HFF-Myc (cell line): ENCODE results near the gene LOC128125822.

ENCODE experiments used
- DNase-seq: peaks from one replicate; pipeline ENCODE4 v3.0.0-alpha.2; 2011; ENCODE audit warnings: low read depth; ENCODE audit errors: extremely low read depth
- H3K4me3 ChIP-seq: replicated peaks from 2 replicates; pipeline ENCODE4 v1.5.1; 2011; ENCODE audit warnings: low read depth, mild to moderate bottlenecking, control low read depth, low read length
- CTCF ChIP-seq: IDR thresholded peaks from 2 replicates; pipeline ENCODE4 v1.5.1; 2012; ENCODE audit warnings: mild to moderate bottlenecking, low read depth, low read length, control low read depth; ENCODE audit errors: missing control alignments

LOC128125822 gene

DNA sequence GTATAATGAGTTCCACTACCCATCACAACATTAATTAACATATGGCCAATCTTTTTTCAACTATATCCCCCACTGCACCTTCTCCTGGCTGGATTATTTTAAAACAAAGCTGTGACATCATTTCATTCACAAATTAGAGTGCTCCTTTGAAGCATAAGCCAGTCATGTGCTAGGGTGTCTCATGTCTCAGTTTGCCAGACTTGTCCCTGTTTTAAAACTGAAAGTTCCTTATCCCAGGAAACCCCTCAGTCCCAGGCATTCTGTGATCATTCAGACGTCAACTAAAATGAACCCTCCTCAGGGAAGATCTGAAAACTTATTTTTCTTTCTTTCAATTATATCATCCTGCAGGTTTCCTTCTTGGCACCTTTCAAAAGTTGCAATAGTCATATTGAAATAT, 29.3 kb upstream of the LOC128125822 start:
- H3K4me3 ChIP-seq: no peak overlapping the region
- TF ChIP-seq CTCF: no peak
- no peak for DNase-seq

- TF ChIP-seq CTCF: no peak
- no peak overlapping the region for H3K4me3 ChIP-seq
- DNase-seq: no peak
Measured at GRCh38 chr6:63543982-63544381, 28.3 kb upstream of the LOC128125822 start.

DNA sequence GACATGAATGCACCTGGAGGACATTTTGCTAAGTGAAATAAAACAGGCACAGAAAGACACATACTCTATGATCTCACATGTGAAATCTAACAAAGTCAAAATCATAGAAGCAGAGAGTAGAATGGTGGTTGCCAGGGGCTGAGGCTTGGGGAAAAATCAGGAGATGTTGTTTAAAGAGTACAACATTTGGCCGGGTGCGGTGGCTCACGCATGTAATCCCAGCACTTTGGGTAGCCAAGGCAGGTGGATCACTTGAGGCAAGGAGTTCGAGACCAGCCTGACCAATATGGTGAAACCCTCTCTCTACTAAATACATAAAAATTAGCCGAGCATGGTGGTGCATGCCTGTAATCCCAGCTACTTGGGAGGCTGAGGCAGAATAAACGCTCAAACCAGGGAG, 26.0 kb upstream of the LOC128125822 start:
- DNase-seq: no peak
- H3K4me3 ChIP-seq: no peak overlapping the region
- no peak for TF ChIP-seq CTCF

GRCh38 chr6:63546697-63547096, 25.6 kb upstream of the LOC128125822 start:
- no peak for TF ChIP-seq CTCF
- no peak overlapping the region for H3K4me3 ChIP-seq

GRCh38 chr6:63549076-63549475, 23.2 kb upstream of the LOC128125822 start:
- no peak for DNase-seq
- no peak for TF ChIP-seq CTCF

More at GRCh38 chr6:63546697-63547096, 25.6 kb upstream of the LOC128125822 start:
- DNase-seq: no peak

DNA sequence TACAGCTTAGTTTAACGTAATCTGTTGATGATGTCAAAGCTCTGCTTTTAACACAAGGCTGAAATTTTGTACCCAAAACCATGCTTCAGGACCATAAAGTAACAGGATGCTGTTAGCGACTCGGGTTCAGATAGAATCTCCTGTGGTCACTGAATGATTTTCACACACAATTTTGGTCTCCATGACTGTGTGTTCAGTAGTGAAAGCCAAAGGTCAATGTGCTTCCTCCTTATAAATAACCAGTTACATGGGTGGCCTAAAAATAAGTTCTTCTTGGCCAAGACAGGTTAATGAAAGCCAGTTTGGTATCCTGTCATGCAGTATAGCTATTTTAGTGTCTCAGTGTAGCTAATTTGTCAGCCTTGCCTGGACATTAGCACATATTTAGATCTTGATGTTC, 19.1 kb upstream of the LOC128125822 start:
- H3K4me3 ChIP-seq: no peak overlapping the region
- no peak for TF ChIP-seq CTCF
- DNase-seq: no peak

More at GRCh38 chr6:63549076-63549475, 23.2 kb upstream of the LOC128125822 start:
- no peak overlapping the region for H3K4me3 ChIP-seq

DNA sequence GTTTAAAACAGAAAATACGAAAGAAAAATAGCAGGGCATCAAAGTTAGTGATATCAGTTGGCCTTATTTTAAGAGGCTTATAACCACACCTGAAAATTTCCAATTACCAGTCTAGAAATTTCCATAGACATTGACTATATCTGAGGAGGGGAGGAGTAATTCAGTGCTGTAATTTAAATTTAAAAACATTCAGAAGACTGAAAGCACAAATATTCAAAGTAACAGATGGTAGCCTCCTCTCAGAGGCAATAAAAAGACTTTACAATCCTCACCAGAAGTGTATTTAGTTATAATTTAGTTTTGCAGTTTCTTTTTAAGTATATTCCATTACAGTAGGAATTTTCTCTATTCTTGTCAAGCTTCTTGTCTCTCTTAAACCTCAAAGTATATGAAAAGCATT, 18.4 kb upstream of the LOC128125822 start:
- no peak overlapping the region for H3K4me3 ChIP-seq
- no peak for DNase-seq
- TF ChIP-seq CTCF: no peak
